GM12878 (cell line): ENCODE results near the gene CCDC9B.

Experiments
- CEBPB ChIP-seq, 2 experiments: fragments of 150-350 bp in 1 of 2; IDR thresholded peaks; 2 replicates each; pipeline ENCODE4 v1.6.1; 2012 to 2014; ENCODE audit warnings: low read depth in 2 of 2, low read length in 2 of 2, borderline replicate concordance in 1 of 2, inconsistent platforms in 1 of 2
- CREM ChIP-seq: IDR thresholded peaks from 2 replicates; pipeline ENCODE4 v1.6.1; 2014; ENCODE audit warnings: antibody characterized with exemption, low read depth
- EGR1 ChIP-seq, 2 experiments: IDR thresholded peaks; 1 replicate in 1 of 2; 2 replicates in 1 of 2; pipeline ENCODE4 v1.6.1; 2011 to 2012; ENCODE audit warnings: low read depth in 2 of 2, low read length in 2 of 2, borderline replicate concordance in 1 of 2, mild to moderate bottlenecking in 1 of 2, moderate library complexity in 1 of 2
- EP300 ChIP-seq, 2 experiments: fragments of 150-350 bp in 1 of 2; IDR thresholded peaks; 2 replicates each; pipeline ENCODE4 v1.6.1; 2011 to 2012; ENCODE audit warnings: low read depth in 2 of 2, low read length in 2 of 2, borderline replicate concordance in 1 of 2, improper control_type of control experiment in 1 of 2, inconsistent platforms in 1 of 2; ENCODE audit not compliant: control insufficient read depth in 1 of 2
- JUND ChIP-seq: IDR thresholded peaks from 2 replicates; pipeline ENCODE4 v1.6.1; 2012; ENCODE audit warnings: low read depth, mild to moderate bottlenecking, low read length, improper control_type of control experiment, moderate library complexity
- POLR2A ChIP-seq: IDR thresholded peaks from 2 replicates; pipeline ENCODE4 v1.6.1; 2011; ENCODE audit warnings: low read depth, mild to moderate bottlenecking, low read length
- POLR2AphosphoS2 ChIP-seq: IDR thresholded peaks from 2 replicates; pipeline ENCODE4 v1.6.1; 2011; ENCODE audit warnings: low read depth, mild to moderate bottlenecking, low read length, improper control_type of control experiment, moderate library complexity
- POLR2AphosphoS5 ChIP-seq: IDR thresholded peaks from 2 replicates; pipeline ENCODE4 v1.6.1; 2011; ENCODE audit warnings: mild to moderate bottlenecking, low read length, inconsistent platforms
- SIN3A ChIP-seq: IDR thresholded peaks from 2 replicates; pipeline ENCODE4 v1.6.1; 2012; ENCODE audit warnings: low read depth, low read length, improper control_type of control experiment
- TAF1 ChIP-seq: IDR thresholded peaks from 2 replicates; pipeline ENCODE4 v1.6.1; 2011; ENCODE audit warnings: mild to moderate bottlenecking, low read depth, low read length, borderline replicate concordance
- TF ChIP-seq, protein P1 (sequence below): IDR thresholded peaks from 2 replicates; pipeline ENCODE4 v1.6.1; 2012; ENCODE audit warnings: low read depth, low read length, improper control_type of control experiment
- TF ChIP-seq, protein P2 (sequence below): IDR thresholded peaks from 2 replicates; pipeline ENCODE4 v1.6.1; 2012; ENCODE audit warnings: low read depth, low read length, improper control_type of control experiment
- TF ChIP-seq, protein P3 (sequence below): fragments of 450-650 bp; formaldehyde crosslinking; IDR thresholded peaks from 2 replicates; pipeline ENCODE4 v1.4.0; 2020; ENCODE audit warnings: mild to moderate bottlenecking, moderate library complexity
- TF ChIP-seq, protein P4 (sequence below): fragments of 450-650 bp; IDR thresholded peaks from 2 replicates; pipeline ENCODE4 v1.6.1; 2017; ENCODE audit warnings: mild to moderate bottlenecking

DNA sequence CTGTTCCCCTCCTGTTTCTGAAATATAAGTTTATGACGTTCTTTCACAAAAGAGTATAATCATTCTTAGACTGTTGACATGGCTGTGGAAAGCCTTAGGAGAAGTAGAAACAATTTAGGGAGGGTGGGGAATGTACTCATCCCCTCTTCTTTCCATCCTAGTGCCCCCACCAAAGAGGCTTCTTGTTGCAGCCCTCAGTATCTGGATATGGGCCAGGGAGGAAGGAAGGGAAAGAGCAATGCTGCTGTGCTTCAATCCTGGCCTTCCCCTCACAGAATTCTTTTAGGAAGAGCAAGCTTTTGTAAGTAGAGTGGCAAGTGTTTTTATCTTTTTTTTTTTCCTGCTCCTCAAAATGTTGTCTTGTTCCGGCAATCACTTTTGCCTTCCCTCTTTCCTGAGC, 15.6 kb downstream of the CCDC9B start:
- TF ChIP-seq, protein P1, sequence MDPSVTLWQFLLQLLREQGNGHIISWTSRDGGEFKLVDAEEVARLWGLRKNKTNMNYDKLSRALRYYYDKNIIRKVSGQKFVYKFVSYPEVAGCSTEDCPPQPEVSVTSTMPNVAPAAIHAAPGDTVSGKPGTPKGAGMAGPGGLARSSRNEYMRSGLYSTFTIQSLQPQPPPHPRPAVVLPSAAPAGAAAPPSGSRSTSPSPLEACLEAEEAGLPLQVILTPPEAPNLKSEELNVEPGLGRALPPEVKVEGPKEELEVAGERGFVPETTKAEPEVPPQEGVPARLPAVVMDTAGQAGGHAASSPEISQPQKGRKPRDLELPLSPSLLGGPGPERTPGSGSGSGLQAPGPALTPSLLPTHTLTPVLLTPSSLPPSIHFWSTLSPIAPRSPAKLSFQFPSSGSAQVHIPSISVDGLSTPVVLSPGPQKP: no peak
- TF ChIP-seq JUND (no peak), POLR2AphosphoS2 (no peak), POLR2A (no peak), POLR2AphosphoS5 (no peak), TAF1 (no peak), SIN3A (no peak), CREM (no peak), EGR1 (IDR thresholded peaks at IDR 0.05; ENCODE audit: borderline replicate concordance in 1 of 2, low read depth in 2 of 2, low read length in 2 of 2) (no peak), EP300 (IDR thresholded peaks at IDR 0.05; ENCODE audit: borderline replicate concordance in 1 of 2, control insufficient read depth in 1 of 2, low read depth in 2 of 2, low read length in 2 of 2) (no peak), CEBPB (IDR thresholded peaks at IDR 0.05; ENCODE audit: borderline replicate concordance in 1 of 2, low read depth in 2 of 2, low read length in 2 of 2) (no peak)
- TF ChIP-seq, protein P2, sequence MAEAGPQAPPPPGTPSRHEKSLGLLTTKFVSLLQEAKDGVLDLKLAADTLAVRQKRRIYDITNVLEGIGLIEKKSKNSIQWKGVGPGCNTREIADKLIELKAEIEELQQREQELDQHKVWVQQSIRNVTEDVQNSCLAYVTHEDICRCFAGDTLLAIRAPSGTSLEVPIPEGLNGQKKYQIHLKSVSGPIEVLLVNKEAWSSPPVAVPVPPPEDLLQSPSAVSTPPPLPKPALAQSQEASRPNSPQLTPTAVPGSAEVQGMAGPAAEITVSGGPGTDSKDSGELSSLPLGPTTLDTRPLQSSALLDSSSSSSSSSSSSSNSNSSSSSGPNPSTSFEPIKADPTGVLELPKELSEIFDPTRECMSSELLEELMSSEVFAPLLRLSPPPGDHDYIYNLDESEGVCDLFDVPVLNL: no peak
- TF ChIP-seq, protein P3, sequence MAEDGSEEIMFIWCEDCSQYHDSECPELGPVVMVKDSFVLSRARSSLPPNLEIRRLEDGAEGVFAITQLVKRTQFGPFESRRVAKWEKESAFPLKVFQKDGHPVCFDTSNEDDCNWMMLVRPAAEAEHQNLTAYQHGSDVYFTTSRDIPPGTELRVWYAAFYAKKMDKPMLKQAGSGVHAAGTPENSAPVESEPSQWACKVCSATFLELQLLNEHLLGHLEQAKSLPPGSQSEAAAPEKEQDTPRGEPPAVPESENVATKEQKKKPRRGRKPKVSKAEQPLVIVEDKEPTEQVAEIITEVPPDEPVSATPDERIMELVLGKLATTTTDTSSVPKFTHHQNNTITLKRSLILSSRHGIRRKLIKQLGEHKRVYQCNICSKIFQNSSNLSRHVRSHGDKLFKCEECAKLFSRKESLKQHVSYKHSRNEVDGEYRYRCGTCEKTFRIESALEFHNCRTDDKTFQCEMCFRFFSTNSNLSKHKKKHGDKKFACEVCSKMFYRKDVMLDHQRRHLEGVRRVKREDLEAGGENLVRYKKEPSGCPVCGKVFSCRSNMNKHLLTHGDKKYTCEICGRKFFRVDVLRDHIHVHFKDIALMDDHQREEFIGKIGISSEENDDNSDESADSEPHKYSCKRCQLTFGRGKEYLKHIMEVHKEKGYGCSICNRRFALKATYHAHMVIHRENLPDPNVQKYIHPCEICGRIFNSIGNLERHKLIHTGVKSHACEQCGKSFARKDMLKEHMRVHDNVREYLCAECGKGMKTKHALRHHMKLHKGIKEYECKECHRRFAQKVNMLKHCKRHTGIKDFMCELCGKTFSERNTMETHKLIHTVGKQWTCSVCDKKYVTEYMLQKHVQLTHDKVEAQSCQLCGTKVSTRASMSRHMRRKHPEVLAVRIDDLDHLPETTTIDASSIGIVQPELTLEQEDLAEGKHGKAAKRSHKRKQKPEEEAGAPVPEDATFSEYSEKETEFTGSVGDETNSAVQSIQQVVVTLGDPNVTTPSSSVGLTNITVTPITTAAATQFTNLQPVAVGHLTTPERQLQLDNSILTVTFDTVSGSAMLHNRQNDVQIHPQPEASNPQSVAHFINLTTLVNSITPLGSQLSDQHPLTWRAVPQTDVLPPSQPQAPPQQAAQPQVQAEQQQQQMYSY (CRISPR knock-in tag): no peak
- TF ChIP-seq, protein P4, sequence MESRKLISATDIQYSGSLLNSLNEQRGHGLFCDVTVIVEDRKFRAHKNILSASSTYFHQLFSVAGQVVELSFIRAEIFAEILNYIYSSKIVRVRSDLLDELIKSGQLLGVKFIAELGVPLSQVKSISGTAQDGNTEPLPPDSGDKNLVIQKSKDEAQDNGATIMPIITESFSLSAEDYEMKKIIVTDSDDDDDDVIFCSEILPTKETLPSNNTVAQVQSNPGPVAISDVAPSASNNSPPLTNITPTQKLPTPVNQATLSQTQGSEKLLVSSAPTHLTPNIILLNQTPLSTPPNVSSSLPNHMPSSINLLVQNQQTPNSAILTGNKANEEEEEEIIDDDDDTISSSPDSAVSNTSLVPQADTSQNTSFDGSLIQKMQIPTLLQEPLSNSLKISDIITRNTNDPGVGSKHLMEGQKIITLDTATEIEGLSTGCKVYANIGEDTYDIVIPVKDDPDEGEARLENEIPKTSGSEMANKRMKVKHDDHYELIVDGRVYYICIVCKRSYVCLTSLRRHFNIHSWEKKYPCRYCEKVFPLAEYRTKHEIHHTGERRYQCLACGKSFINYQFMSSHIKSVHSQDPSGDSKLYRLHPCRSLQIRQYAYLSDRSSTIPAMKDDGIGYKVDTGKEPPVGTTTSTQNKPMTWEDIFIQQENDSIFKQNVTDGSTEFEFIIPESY: no peak
